NT2/D1 (cell line): Measurements from ENCODE around the gene EHD3.

Experiments used
- DNase-seq: peaks from one replicate; pipeline ENCODE4 v3.0.0-alpha.2; 2011; ENCODE audit warnings: low read depth, low spot score
- H3K27me3 ChIP-seq: 2 replicates; pipeline ENCODE4 v1.6.0; 2011; ENCODE audit warnings: mild to moderate bottlenecking; ENCODE audit not compliant: insufficient read length, insufficient read depth
- H3K36me3 ChIP-seq: 2 replicates; pipeline ENCODE4 v1.6.1; 2011; ENCODE audit warnings: mild to moderate bottlenecking, low read length, mixed read lengths; ENCODE audit not compliant: insufficient read depth, insufficient read length
- H3K4me1 ChIP-seq: 2 replicates; pipeline ENCODE4 v1.5.1; 2011; ENCODE audit not compliant: insufficient read depth, insufficient read length
- H3K4me3 ChIP-seq: 2 replicates; pipeline ENCODE4 v1.5.1; 2011; ENCODE audit warnings: low read depth; ENCODE audit not compliant: insufficient read length
- H3K9ac ChIP-seq: 2 replicates; pipeline ENCODE4 v1.6.0; 2011; ENCODE audit warnings: low read depth; ENCODE audit not compliant: insufficient read length
- H3K9me3 ChIP-seq: 2 replicates; pipeline ENCODE4 v1.5.1; 2011; ENCODE audit warnings: mild to moderate bottlenecking, low read length; ENCODE audit not compliant: insufficient read depth
- SUZ12 ChIP-seq: IDR thresholded peaks from 2 replicates; pipeline ENCODE4 v1.6.1; 2011; ENCODE audit not compliant: insufficient read length, insufficient read depth; ENCODE audit errors: extremely low read depth
- YY1 ChIP-seq: IDR thresholded peaks from 2 replicates; pipeline ENCODE4 v1.6.1; 2011; ENCODE audit not compliant: insufficient read length, insufficient read depth
- ZNF274 ChIP-seq: IDR thresholded peaks from 2 replicates; pipeline ENCODE4 v1.6.1; 2011; ENCODE audit warnings: mild to moderate bottlenecking, low read depth, low read length

EHD3 gene

GRCh38 chr2:31251851-31252250 lies 17.9 kb downstream of the EHD3 start:
- H3K36me3 ChIP-seq, result peaks cover 19% of the 10 kb centered on the region
- TF ChIP-seq YY1, result no peak
- H3K4me1 ChIP-seq, result peaks cover 18% of the 10 kb centered on the region
- no peak overlapping the region for H3K9ac ChIP-seq
- H3K9me3 ChIP-seq, result no peaks in the 10 kb centered on the region
- no peak for DNase-seq
- no peak overlapping the region for H3K4me3 ChIP-seq
- no peaks in the 10 kb centered on the region for H3K27me3 ChIP-seq

DNA sequence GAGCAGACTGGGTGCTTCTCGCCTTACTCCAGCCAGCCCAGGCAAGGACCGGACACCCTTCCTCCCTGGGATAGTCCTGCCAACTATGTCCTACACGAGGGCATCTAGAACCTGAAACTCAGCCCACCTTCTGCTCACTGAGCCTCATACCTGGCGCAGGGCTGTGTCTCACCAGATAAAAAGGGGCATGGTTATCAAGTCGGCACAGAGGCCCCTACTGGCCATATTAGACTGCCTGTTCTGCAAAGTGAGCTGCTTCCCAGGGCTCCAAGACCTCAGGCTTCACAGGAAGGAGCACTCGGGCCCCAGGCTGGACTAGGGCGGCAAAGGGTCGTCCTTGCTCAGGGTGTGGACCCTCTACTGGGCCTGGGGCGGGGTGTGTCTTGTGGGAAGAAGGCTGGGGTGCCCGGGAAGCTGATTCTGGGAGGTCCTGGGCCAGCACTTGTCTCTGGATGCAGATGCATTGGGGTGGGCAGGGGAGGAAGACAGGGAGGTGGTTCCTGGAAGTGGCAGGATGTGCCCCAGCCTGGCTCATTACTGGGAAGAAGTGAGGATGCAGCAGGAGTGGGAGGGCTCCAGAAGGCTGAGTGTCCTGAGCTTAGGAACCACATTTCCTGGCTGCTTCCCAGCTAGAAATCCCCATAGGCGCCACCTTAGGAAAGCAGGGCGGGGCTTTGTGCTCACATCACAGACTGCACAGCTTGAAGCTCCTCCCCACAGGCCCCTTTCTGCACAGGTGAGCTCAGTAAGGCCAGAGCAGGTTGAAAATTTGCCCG lies 19.6 kb downstream of the EHD3 start:
- no peak for DNase-seq
- Histone ChIP-seq H3K36me3 (peaks cover 19% of the 10 kb centered on the region), H3K4me1 (peaks cover 23% of the 10 kb centered on the region), H3K9ac (no peak overlapping the region), H3K4me3 (no peak overlapping the region), H3K27me3 (no peaks in the 10 kb centered on the region), H3K9me3 (no peaks in the 10 kb centered on the region)
- TF ChIP-seq YY1 (no peak), ZNF274 (no peak), SUZ12 (no peak)

DNA sequence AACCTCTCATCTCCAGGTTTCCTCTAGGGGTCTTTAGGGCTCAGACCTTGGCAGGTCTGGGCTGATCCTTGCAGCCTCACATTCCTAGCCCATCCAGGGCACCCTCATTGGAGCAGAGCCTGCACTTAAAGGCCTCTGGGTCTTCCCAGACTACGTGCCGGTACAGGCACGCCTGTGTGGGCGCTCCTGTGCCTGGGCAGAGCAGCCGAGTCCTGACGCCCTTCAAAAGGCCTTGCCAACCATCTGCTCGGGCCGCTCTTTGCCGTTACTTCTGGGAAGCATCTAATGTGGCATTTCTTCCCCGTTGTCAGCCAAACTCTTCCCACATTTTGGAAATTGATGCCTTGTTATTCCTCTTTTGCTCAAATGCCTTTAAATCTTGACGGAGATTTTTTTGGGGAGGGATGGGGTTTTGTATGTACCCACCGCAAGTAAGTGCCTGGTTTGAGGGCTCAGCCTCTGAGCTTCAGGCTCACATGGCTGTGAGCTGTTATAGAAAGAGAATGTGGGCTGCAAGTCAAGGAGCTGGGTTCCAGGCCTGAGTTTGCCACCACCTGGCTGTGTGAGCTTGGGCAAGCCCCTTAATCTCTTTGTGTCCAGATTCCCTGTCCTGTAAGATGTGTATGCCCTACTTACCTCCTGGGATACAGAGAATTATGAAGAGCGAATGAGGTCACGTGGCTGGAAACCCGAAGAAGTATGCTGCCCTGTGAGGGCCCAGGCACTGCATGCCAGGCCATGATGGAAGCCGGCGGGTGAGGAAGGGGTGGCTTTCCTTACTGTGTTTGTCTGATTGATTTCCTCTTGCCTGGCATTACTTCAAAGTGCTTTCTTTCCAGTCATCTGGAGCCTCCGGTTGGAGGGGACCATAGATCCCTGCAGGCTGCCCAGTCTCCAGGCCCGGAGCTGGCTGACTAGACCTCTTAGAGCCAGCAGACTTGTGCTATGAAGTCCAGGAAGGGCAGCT lies 20.6 kb downstream of the EHD3 start:
- Histone ChIP-seq H3K9ac (no peak overlapping the region), H3K36me3 (peaks cover 14% of the 10 kb centered on the region), H3K9me3 (no peaks in the 10 kb centered on the region), H3K4me1 (peaks cover 23% of the 10 kb centered on the region), H3K4me3 (no peak overlapping the region), H3K27me3 (no peaks in the 10 kb centered on the region)
- TF ChIP-seq YY1 (no peak), SUZ12 (no peak), ZNF274 (no peak)
- no peak for DNase-seq

DNA sequence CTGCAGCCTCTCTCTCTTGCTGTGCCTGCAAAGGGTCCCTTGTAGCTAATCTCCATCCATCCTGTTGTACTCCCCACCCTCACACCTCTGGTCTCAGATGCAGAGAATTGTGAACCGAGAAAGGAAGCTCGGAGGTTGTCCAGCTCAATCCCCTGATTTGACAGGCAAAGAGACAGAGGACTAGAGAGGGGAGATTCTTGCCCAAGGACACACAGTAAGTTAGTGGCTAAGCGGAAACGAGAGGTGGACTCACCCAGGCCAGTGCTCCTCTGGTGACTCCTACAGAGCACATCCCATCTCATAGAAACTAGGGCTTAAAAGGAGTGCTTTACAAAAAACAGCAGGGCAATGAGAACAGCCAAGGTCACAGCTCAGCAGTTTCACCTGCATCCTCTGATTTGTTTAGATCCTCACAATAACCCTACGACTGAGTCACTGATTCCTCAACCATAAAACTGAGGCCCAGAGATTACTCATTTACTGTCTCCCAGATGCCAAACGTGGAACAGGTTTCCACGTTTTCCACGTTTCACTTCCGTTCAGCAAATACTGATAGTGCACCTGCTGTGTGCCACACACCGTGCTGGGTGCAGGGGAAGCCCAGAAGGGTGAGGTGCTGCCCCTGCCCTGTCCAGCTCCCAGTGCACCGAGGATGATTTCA lies 22.1 kb downstream of the EHD3 start:
- H3K4me3 ChIP-seq, result no peak overlapping the region

DNA sequence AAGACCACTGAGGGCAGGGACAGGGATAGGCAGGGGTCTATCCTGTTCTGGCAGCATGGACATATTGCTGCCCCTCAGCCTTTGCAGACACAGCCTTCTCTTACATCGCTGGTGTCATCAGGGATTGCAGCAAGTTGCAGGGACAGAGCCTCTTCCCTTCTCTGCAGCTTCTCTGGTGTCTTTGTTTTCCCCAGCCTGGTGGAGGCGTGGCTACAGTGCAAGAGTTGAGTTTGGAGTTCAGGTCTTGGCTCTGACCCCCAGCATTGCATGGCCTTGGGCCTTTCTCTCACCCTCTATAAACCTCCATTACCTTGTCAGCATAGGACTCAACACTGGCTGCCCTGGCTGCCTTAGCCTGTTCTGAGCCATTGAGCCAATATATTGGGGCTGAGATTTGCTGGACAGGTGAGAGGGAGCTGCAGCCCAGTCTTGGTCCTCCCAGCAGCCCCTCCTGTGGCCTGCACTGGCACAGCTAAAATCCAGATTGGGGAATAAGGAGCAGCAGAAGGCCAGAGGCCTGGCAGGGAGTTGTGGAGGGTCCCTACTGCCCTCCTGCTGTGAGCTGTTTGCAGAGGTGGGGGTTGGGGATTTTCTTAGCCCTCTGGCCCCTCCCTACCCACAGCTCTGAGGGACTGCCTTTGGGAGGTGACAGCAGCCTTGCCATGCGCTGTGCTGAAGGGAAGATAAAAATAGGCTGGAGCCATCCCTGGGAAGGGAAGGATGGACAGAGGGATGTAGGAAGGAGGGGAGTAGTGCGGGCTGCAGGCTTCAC lies 22.8 kb downstream of the EHD3 start:
- Histone ChIP-seq H3K9ac (no peak overlapping the region), H3K36me3 (peaks cover 14% of the 10 kb centered on the region), H3K4me3 (no peak overlapping the region), H3K9me3 (no peaks in the 10 kb centered on the region), H3K27me3 (no peaks in the 10 kb centered on the region), H3K4me1 (peaks cover 23% of the 10 kb centered on the region)
- no peak for TF ChIP-seq YY1
- TF ChIP-seq SUZ12, result no peak
- TF ChIP-seq ZNF274, result no peak
- DNase-seq, result no peak

More for the DNA sequence above, 22.1 kb downstream of the EHD3 start:
- H3K9ac ChIP-seq, result no peak overlapping the region
- H3K36me3 ChIP-seq, result peaks cover 10% of the 10 kb centered on the region
- no peaks in the 10 kb centered on the region for H3K9me3 ChIP-seq
- DNase-seq, result no peak
- H3K4me1 ChIP-seq, result peaks cover 23% of the 10 kb centered on the region
- no peaks in the 10 kb centered on the region for H3K27me3 ChIP-seq
- TF ChIP-seq SUZ12 (no peak), ZNF274 (no peak), YY1 (no peak)

DNA sequence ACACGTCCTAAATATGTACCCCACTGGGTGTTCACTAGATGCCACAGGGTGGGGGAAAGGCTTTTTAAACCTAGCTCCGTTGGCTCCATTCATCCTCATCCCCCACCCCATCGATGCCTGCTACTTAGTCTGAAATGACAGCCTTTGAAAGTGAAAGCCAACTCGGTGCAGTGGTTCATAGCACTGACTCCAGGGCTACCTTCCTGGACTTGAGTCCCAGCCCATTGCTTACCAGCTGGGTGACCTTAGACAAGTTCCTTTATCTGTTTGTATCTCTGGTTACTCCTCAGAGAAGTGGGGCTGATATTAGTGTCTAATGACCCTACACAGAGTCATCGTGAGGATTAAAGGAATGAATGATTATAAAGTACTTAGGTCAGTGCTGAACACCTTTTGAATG lies 24.4 kb downstream of the EHD3 start:
- Histone ChIP-seq H3K9me3 (no peaks in the 10 kb centered on the region), H3K9ac (no peak overlapping the region), H3K4me1 (peaks cover 16% of the 10 kb centered on the region), H3K27me3 (no peaks in the 10 kb centered on the region), H3K36me3 (peaks cover 18% of the 10 kb centered on the region), H3K4me3 (no peak overlapping the region)
- no peak for DNase-seq
- TF ChIP-seq YY1 (no peak), ZNF274 (no peak), SUZ12 (no peak)
